G401 (cell line): ENCODE measurements around the gene PCCA. TPM values are rescaled to one million over a fixed set of nuclear protein-coding genes. Genes with fewer than 3 reads are reported as not detected.

Experiments
- DNase-seq: peaks from one replicate; pipeline ENCODE4 v3.0.0-alpha.2; 2015; ENCODE audit warnings: low spot score
- in situ Hi-C: cut with HindIII; loops from 2 replicates; pipeline ENCODE4 v1.10.0; 2016; ENCODE audit warnings: low sequenced_read_pairs, mixed read lengths
- total RNA-seq: library from RNA; depleted of rRNA; stranded (reverse); fragments of >200 nt; shearing (Covaris generic); gene quantifications from 2 replicates; pipeline ENCODE4 v1.2.3, GENCODE V29; 2014

PCCA gene
- total RNA-seq, 1 experiment from 2014 or later = 22.1 TPM

DNA sequence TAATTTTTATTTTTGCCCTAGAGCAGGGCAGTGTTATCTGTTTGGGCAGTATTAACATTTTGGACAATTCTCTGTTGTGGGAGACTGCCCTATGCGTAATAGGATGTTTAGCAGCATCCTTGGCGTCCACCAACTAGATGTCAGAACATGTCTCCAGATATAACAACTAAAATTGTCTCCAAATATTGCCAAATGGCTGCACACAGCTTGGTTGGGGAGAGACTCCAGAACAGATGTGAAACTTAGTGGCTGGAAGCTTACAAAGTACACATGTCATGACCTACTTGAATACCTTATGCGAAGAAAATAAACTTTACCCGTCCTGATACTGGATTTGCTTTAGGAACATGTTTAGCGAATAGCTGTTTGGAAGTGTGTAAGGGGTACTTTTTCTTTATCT is 376.7 kb downstream of the PCCA start:
- in situ Hi-C loops = no loop called here

DNA sequence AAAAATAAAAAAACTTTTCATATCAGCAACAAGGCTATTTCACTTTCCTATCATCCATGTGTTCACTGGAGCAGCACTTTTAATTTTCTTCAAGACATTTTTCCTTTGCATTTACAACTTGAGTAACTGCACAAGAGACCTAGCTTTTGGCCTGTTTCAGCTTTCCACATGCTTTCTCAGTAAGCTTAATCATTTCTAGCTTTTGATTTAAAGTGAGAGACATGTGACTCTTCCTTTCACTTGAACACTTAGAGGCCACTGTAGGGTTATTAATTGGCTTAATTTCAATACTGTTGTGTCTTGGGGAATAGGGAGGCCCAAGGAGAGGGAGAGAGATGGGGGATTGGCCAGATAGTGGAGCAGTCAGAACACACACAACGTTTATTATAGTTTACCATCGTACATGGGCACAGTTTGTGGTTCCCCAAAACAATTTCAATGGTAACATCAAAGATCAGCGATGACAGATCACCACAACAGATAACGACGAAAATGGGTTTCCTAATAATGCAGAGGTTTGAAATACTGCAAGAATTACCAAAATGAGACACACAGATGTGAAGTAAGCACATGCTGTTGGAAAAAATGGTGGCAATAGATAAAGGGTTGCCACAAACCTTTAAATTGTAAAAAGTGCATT is 382.1 kb downstream of the PCCA start:
- in situ Hi-C loops = no loop called here
- DNase-seq = no peak

More for the DNA sequence above, 376.7 kb downstream of the PCCA start:
- DNase-seq = no peak

DNA sequence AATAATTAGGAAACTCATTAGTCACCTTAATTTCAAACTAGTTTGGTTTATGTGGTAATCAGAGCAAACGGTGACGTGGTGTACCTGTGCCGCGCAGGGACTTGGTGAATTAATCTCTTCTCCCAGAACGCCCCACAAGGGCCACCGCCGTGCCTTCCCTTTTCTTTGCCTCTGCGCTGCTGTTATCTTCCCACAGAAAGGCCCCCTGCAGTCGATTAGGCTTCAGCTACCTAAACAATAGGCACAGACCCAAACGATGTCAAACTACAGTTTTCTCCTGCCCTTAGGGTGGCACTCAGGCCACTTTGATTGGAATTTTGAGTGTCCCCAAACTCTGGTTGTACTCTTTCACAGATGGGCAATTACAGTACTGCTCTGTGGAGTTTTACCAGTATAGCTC is 384.2 kb downstream of the PCCA start:
- in situ Hi-C loops = no loop called here
- DNase-seq = no peak

DNA sequence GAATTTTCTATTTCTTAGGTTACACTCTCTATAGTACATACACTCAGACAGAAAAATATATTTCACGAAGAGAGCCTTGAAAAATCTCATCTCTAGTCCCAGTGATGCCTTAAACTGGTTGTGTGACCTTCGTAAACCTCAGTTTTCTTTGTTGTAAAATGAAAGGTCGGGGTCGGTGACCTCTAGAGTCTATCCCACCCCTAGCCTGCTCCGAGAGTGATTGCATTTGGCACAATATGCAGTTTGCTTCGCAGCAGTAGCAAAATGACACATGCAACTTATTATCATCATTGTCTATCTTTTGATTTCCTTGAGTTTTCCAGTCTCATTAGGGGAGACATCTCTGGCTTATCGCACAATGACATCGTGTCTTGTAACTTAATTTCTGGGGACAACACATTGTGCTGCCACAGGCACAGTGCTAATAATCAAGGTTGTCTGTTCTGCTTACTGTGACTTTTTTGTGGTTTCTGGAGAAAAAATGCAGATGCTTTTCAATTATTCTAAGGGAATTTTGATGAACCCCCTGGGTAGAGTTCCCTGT is 384.7 kb downstream of the PCCA start:
- in situ Hi-C loops = no loop called here
- no peak for DNase-seq

DNA sequence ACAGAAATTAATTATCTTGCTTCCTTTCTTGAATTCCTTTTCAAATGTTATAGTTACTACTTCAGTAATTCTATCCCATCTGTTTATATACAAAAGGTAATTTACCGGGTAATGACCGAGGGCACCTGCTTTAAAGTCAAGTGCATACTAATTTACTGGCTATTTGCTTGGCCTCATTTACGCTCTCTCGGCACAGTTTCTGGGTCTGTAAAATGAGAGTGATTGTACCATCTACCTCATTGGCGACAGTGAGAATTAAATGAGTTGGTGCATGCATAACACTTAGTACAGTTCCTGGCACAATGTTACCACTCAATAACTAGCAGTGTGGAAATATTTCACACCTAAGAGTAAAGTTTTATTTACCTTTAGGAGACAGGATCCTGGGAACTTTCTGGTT is 388.1 kb downstream of the PCCA start:
- in situ Hi-C loops = no loop called here

DNA sequence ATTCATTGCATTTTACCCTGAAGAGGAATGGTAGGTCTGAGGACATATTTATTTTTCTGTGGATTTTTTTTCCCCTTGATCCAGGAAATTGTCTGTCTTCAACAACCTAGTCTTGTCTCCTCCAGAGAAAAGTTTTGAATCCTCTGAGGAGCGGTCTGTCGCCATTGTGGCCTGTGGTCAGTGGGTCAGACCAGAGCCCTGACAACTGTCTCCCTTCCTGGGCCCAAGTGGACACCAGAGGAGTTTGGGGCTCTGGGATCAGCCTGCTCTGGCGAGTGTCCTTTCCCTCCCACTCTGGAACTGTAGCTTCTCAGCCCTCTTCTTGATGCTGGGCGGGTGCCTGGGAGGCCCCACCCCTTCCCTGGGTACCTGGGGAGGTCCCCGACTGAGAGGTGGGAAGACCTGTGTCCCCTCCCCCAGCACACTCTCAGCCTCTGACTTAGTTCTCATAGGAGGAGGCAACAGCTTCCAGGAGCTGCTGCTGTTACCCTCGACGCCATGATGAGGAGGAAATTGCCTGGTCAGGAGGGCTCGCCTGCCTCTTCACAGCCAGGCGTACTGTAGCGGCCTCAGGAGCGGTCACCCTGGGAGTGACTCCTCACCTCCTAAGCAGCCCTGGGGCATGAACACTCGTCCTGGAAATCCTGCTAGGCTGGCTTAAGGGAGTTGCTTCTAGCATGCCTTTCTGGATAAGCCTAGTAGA is 389.4 kb downstream of the PCCA start:
- no peak for DNase-seq
- in situ Hi-C loops = no loop called here

More for the DNA sequence above, 388.1 kb downstream of the PCCA start:
- no peak for DNase-seq

DNA sequence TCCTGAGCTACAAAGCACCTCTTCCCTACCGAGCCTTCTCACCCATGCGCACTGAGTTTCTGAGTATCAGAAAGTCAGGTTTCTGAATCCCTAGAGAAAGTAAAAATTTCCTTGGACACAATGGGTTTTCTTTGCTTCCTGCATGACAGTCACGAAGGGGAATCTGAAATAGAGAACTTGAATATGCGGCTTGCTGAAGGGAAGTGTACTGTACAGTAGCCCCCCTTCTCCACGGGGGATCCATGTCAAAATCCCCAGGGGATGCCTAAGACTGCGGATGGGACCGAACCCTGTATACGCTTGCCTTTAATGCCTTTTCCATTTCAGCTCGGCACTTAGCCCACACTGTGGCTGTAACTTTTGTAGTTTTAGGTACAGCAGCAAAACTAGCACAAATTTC is 391.8 kb downstream of the PCCA start:
- in situ Hi-C loops = no loop called here
- no peak for DNase-seq

DNA sequence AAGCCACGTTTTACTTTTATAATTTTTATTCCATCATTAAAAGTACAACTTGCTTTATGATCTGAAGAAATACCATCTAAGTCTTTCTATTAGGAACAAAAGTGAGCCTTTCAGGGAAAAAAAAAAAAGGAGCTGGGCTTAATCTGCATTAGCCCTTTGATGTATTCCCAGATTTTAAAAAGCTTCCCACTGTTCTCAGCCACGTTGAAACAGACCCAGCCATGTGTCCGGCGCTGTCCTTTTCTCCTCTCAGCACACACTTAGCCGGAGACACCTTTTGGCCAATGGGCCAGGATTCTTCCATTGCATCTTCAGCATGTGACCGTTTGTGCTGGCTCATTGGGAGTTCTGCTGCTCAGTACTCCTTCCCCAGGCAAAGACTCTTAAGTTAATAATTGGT is 394.2 kb downstream of the PCCA start:
- in situ Hi-C loops = no loop called here
- peak; percentile 27 for DNase-seq

DNA sequence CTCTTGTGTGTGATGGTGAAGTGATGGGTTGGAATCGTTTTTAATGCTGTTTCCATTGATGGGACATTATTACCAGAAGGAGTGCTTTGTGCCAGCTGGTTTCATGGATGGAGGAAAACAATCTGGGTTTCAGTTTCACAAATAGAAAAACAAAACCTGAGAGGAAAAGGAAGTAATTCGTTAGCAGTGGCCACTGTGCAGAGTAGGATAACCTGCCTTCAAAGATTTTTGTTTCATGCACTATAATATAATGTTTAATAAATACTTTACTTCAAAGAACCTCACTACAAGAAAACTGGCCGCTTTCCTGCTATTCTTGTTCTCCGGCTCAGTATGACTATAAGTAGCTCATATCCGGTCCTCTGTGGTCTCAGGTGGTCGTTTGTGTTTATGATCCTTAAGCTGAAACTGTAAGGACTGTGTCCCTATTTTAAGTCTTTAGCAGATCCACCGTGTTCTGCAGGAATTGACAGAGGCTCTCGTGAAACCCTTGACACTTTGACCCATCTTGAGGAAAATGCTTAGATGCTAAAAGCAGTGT is 395.0 kb downstream of the PCCA start:
- peak; percentile 34 for DNase-seq
- in situ Hi-C loops = no loop called here

DNA sequence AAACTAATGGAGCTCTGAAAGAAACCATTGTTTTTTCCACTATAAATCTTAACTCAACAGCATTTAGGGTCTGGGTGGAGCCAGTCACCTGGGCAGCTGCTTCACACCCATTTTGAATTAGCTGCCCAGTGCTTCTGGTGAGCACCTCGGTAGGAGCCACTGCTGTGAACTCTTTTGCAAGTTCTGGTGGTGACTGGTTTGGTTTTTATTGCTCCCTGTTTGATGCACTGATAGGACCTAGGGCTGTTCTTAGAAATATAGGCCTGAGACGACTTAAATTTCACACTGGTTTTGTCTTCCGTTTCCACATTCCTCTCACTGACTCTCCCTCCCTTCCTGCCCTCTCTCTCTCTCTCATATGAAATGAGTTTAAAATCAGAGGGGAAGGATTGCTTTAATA is 395.8 kb downstream of the PCCA start:
- no peak for DNase-seq
- in situ Hi-C loops = no loop called here

DNA sequence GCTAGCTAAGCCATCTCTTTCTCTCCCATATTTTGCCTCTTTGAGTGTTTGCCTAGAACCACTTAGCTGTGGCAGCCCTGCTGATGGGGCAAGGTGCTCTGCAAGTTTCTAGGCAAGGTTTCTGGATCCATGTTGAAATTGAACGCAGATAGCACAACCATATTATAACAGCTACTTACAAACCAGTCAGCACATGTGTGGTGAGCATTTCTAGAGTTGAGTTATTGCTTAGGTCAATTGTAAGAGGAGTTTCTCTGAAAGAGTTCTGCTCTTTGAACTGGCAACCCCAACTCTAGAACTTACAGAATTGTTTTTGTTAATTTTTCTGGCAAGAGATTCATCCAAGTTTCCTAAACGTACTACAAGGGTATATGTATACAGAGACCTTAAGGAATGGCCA is 396.4 kb downstream of the PCCA start:
- in situ Hi-C loops = no loop called here
- DNase-seq = no peak

DNA sequence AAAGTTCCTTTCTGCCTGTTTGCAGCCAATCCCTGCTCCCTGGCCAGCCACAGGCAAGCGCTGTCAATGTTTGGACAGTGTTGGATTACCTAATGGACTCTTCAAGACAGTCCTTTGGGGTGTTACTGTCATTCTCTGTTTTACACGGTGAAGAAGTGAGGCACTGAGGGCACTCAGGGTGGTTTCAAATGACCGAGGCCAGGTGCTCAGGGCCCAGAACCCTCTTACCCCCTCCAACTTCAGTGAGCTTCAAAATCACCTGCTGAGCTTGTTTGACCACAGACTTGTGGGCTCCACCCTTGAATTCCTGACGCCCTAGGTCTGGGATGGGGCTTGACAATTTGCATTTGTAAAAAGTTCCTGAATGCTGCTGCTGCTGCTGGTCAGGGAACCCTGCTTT is 401.8 kb downstream of the PCCA start:
- in situ Hi-C loops = no loop called here
- DNase-seq = no peak

DNA sequence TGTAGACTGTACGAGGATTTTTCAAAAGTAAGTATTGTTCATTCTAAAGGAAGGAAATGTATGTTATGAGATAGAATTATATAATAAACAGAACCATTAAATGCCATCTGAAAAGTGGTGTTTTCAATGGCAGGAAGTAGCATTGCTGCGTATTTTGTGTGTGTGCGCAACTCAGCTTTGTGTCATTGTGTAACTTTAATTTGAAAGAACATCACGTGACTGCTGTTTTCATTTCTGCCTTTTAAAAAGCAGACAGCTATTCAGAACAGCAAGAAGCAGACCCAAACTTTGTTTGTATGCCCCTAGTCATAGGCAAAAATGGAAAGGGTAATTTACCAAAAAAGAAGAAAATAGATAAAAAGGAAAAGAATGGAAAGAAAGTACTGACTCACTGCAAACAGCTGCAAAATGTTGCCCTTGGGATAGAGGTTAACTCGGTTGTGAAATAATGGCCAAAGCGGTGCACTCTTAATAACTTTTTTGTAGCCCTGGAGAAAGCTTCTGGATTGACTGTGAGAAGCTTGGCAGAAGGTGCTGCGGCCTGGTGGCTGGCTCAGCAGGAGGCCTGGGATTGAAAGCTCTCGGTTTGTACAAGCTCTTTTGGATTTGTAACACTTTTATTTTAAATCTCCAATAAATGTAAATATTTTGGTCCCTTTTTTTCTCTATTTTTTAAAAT is 402.4 kb downstream of the PCCA start:
- DNase-seq = peak; percentile 73

DNA sequence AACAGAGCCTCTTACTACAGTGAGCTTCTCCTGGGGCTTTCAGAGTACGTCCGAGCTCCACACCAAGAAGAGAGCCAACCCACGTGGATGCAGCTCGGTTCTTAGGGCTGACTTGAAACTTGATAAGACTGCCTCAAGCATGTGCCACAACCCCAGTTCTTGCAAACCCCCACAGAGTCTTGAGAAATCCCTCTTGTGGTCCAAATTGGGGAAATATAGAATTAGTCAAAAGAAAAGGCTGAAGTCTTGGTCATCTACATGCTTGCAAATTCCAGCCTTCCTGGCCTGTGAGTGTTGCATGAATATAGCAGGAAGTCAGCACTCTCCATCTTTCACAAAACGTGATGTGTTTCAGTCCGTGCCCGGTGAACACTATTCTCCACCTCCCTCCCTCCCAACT is 404.5 kb downstream of the PCCA start:
- no peak for DNase-seq
- in situ Hi-C loops = no loop called here

More for the DNA sequence above, 402.4 kb downstream of the PCCA start:
- in situ Hi-C loops = no loop called here

DNA sequence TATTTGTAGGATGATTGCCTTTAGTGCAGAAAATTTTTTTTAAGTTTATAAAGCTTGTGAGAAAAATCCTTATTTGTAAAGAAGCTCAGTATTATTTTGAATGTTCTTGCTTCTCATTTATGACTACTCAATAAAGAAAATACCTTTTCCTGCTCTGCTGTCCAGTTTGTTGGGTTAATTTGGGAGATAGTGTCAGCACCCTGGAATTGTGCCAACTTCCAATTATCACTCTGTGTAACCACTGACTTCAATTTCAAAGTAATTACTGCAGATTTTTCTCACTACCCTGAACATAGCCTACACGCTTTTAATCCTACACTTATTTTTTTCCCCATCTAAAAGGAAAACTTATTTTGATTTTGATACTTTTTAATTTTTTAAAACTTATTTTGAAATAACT is 406.6 kb downstream of the PCCA start:
- no peak for DNase-seq
- in situ Hi-C loops = no loop called here

DNA sequence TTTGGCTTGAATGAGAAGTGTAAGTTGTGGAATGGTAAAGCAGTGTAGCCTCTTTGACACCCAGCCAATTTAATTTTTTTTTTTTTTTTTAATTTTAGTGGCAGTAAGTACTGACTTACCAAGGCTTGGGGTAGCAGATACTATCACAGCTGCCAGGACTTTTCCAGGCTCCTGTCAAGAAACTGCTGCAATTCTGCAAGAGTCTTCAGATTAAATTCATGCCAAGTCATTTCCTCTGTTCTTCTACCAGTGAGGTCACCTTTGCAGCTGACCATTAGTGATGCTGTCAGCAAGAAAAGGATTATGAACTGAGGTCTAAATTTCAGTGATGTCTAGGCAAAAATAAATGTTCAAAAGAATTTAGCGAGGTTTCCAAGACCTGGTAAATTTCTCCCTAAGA is 408.5 kb downstream of the PCCA start:
- in situ Hi-C loops = no loop called here
- DNase-seq = no peak

DNA sequence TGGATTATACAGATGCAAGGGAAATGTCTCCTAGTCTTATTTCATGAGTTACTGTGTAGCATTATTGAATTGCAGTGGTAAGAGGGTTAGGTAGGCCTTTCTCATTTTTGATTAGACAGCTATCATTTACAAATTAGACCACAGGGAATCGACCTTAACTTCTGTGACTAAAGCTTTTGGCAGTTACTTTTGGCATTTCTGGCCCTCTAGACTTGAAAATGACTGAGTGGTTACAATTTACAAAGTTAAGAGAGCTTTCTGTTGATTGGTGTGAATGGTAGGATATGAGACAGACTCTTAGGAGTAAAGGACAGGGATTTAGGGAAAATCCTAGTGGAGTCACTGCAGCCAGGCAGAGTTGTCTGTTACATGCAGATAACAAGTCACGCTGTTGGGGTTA is 413.6 kb downstream of the PCCA start:
- in situ Hi-C loops = no loop called here
- no peak for DNase-seq

DNA sequence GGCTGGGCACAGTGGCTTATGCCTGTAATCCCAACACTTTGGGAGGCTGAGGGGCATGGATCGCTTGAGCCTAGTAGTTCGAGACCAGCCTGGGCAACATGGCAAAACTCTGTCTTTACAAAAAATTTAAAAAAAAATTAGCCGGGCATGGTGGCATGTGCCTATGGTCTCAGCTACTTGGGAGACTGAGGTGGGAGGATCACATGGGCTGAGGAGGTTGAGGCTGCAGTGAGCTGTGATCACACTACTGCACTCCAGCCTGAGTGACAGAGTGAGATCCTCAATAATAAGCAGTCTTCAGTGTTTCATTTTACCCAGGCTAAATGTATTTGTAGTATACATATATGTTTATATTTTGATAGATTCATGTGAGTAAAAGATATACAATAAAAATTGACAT is 414.7 kb downstream of the PCCA start:
- in situ Hi-C loops = no loop called here
- no peak for DNase-seq

DNA sequence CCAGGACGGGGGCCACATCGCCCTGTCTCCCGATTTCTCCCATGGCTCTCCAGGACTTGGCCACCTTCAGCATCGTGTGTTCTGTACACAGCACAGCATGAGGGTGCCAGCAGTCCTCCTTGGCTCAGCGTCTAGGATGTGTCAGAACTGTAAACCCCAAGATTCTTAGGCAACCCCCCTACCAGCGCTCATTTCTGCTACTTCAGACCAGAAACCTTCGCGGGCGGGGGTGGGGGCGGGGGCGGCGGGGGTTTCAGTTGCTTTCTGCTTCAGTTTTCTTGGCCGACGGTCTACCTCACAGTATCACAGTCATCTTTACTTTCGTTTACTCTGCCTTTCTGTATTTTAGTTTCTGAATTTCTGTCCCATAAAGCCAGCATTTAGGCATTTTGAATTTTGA is 417.3 kb downstream of the PCCA start:
- in situ Hi-C loops = no loop called here
- DNase-seq = no peak
